HG03432 (cell line): Measurements from ENCODE around the gene NFKBIZ.

Experiments
- ATAC-seq: cut with Tn5 transposase; IDR thresholded peaks from one replicate; pipeline ENCODE4 v1.9.1; 2021; ENCODE audit warnings: mild to moderate bottlenecking, moderate library complexity; ENCODE audit not compliant: unreplicated experiment

Gene NFKBIZ

GRCh38 chr3:101825904-101826445, 23.3 kb upstream of the NFKBIZ start:
- ATAC-seq, result no peak

- peak; percentile 85 for ATAC-seq
These were observed 21.8 kb upstream of the NFKBIZ start for GRCh38 chr3:101827211-101828174.

GRCh38 chr3:101828276-101828675, 21.0 kb upstream of the NFKBIZ start:
- no peak for ATAC-seq

GRCh38 chr3:101828691-101829436, 20.4 kb upstream of the NFKBIZ start:
- peak; percentile 51 for ATAC-seq

GRCh38 chr3:101829437-101829830, 19.9 kb upstream of the NFKBIZ start:
- no peak for ATAC-seq

GRCh38 chr3:101829874-101830273, 19.4 kb upstream of the NFKBIZ start:
- peak; percentile 23 for ATAC-seq

- ATAC-seq, result no peak
These were observed 15.8 kb upstream of the NFKBIZ start for GRCh38 chr3:101833446-101833974.

GRCh38 chr3:101835676-101836075, 13.6 kb upstream of the NFKBIZ start:
- ATAC-seq, result no peak

GRCh38 chr3:101836160-101836559, 13.2 kb upstream of the NFKBIZ start:
- no peak for ATAC-seq

GRCh38 chr3:101836652-101837598, 12.4 kb upstream of the NFKBIZ start:
- ATAC-seq, result peak; percentile 42

- ATAC-seq, result no peak
These were observed 10.6 kb upstream of the NFKBIZ start for GRCh38 chr3:101838691-101839090.

GRCh38 chr3:101840066-101840465, 9.2 kb upstream of the NFKBIZ start:
- no peak for ATAC-seq

- ATAC-seq, result no peak
These were observed 6.9 kb upstream of the NFKBIZ start for GRCh38 chr3:101842245-101842934.

- ATAC-seq, result peak; percentile 31
These were observed 6.4 kb upstream of the NFKBIZ start for GRCh38 chr3:101842935-101843330.

GRCh38 chr3:101845425-101845824, 3.9 kb upstream of the NFKBIZ start:
- ATAC-seq, result no peak

GRCh38 chr3:101846709-101847108, 2.6 kb upstream of the NFKBIZ start:
- no peak for ATAC-seq

- no peak for ATAC-seq
These were observed 2.0 kb upstream of the NFKBIZ start for GRCh38 chr3:101847328-101847727.

- no peak for ATAC-seq
These were observed 988 bp upstream of the NFKBIZ start for GRCh38 chr3:101848326-101848725.

GRCh38 chr3:101849714-101850245, 466 bp downstream of the NFKBIZ start:
- peak; percentile 34 for ATAC-seq
